IMR-90 (cell line): Measurements from ENCODE around the gene CRB1. TPM values are rescaled to one million over a fixed set of nuclear protein-coding genes. Genes with fewer than 3 reads are reported as not detected.

Source experiments
- ATAC-seq: fragments of 200-7000 bp; cut with Tn5 transposase; 2 replicates; pipeline ENCODE4 v1.9.1; 2020; ENCODE audit warnings: low read depth, mild to moderate bottlenecking, moderate library complexity
- BruUV-seq: library from RNA; stranded (reverse); fragments of 400-500 nt; replicated peaks from 2 replicates; lab custom pipeline; 2021; lab: Mats Ljungman, UMichigan
- CTCF ChIA-PET: fragments of 300-600 bp; formaldehyde crosslinking; extraction: SDS; loops from one replicate; lab custom pipeline; 2021; ENCODE audit warnings: antibody characterized with exemption; lab: Yijun Ruan, JAX
- POLR2A ChIA-PET: fragments of 300-600 bp; sonication (Branson Sonifier 250); formaldehyde crosslinking; loops from one replicate; lab custom pipeline; 2022; ENCODE audit warnings: antibody characterized with exemption; ENCODE audit not compliant: unreplicated experiment; lab: Charles Lee
- DNase-seq: peaks from one replicate; pipeline ENCODE4 v3.0.0; 2013
- H2AFZ ChIP-seq: replicated peaks from 2 replicates; pipeline ENCODE3; 2013; ENCODE audit warnings: low read length, mild to moderate bottlenecking; ENCODE audit not compliant: poor library complexity
- H2AK5ac ChIP-seq: 2 replicates; pipeline ENCODE4 v1.6.1; 2013; ENCODE audit warnings: low read depth, low read length, inconsistent platforms
- H2AK9ac ChIP-seq: replicated peaks from 2 replicates; pipeline ENCODE3; 2013; ENCODE audit warnings: mild to moderate bottlenecking, low read depth, low read length, moderate library complexity; ENCODE audit not compliant: poor library complexity
- H2BK120ac ChIP-seq: 2 replicates; pipeline ENCODE4 v1.6.1; 2013; ENCODE audit warnings: low read depth, low read length, inconsistent platforms
- H2BK15ac ChIP-seq: 3 replicates; pipeline ENCODE4 v1.6.1; 2013; ENCODE audit warnings: low read depth, low read length, inconsistent platforms
- H2BK20ac ChIP-seq: 2 replicates; pipeline ENCODE4 v1.6.1; 2013; ENCODE audit warnings: low read depth, mild to moderate bottlenecking, inconsistent platforms, low read length, moderate library complexity
- H2BK5ac ChIP-seq: 2 replicates; pipeline ENCODE4 v1.6.1; 2013; ENCODE audit warnings: mild to moderate bottlenecking, low read depth, low read length, inconsistent platforms; ENCODE audit not compliant: poor library complexity, severe bottlenecking
- H3K14ac ChIP-seq: replicated peaks from 2 replicates; pipeline ENCODE4 v1.6.1; 2013; ENCODE audit warnings: low read depth, low read length, inconsistent platforms
- H3K18ac ChIP-seq: 2 replicates; pipeline ENCODE4 v1.6.1; 2013; ENCODE audit warnings: low read depth, low read length, control low read depth
- H3K23ac ChIP-seq: 2 replicates; pipeline ENCODE4 v1.6.1; 2013; ENCODE audit warnings: low read depth, low read length, inconsistent platforms
- H3K27ac ChIP-seq: 2 replicates; pipeline ENCODE4 v1.5.1; 2013; ENCODE audit warnings: mild to moderate bottlenecking, control low read depth, low read length; ENCODE audit not compliant: insufficient read depth
- H3K27me3 ChIP-seq: 2 replicates; pipeline ENCODE4 v1.6.1; 2013; ENCODE audit warnings: low read length; ENCODE audit not compliant: control insufficient read depth, insufficient read depth
- H3K36me3 ChIP-seq: 2 replicates; pipeline ENCODE4 v1.6.1; 2013; ENCODE audit warnings: low read length, mixed read lengths; ENCODE audit not compliant: control insufficient read depth, insufficient read depth
- H3K4ac ChIP-seq: 2 replicates; pipeline ENCODE4 v1.6.1; 2013; ENCODE audit warnings: low read depth, low read length, inconsistent platforms
- H3K4me1 ChIP-seq: 2 replicates; pipeline ENCODE4 v1.6.1; 2013; ENCODE audit warnings: low read length, mixed read lengths; ENCODE audit not compliant: control insufficient read depth, insufficient read depth
- H3K4me2 ChIP-seq: 2 replicates; pipeline ENCODE4 v1.6.1; 2013; ENCODE audit warnings: low read depth, mild to moderate bottlenecking, control low read depth, low read length, moderate library complexity
- H3K4me3 ChIP-seq: 2 replicates; pipeline ENCODE4 v1.5.1; 2013; ENCODE audit warnings: low read depth, mild to moderate bottlenecking, control low read depth, low read length, moderate library complexity; ENCODE audit not compliant: insufficient read depth
- H3K56ac ChIP-seq: 2 replicates; pipeline ENCODE4 v1.6.1; 2013; ENCODE audit warnings: low read length, inconsistent platforms; ENCODE audit not compliant: insufficient read depth; ENCODE audit errors: extremely low read depth
- H3K79me1 ChIP-seq, 2 experiments: 2 replicates each; pipeline ENCODE4 v1.6.1; 2013; ENCODE audit warnings: low read length in 2 of 2, inconsistent platforms in 1 of 2, low read depth in 1 of 2
- H3K9ac ChIP-seq: 2 replicates; pipeline ENCODE4 v1.6.1; 2013; ENCODE audit warnings: low read depth, low read length, control low read depth
- H3K9me1 ChIP-seq: 2 replicates; pipeline ENCODE4 v1.6.1; 2013; ENCODE audit warnings: low read length, inconsistent platforms; ENCODE audit not compliant: insufficient read depth
- H3K9me3 ChIP-seq: 2 replicates; pipeline ENCODE4 v1.6.1; 2013; ENCODE audit warnings: low read length; ENCODE audit not compliant: control insufficient read depth, insufficient read depth
- H4K20me1 ChIP-seq: 2 replicates; pipeline ENCODE4 v1.6.1; 2013; ENCODE audit warnings: low read length, inconsistent platforms; ENCODE audit not compliant: insufficient read depth
- H4K5ac ChIP-seq: 2 replicates; pipeline ENCODE4 v1.6.1; 2013; ENCODE audit warnings: mild to moderate bottlenecking, low read depth, low read length, control low read depth
- H4K8ac ChIP-seq, 2 experiments: 2 replicates each; pipeline ENCODE4 v1.6.1; 2013; ENCODE audit warnings: low read depth in 2 of 2, low read length in 2 of 2, control low read depth in 1 of 2, inconsistent platforms in 1 of 2
- H4K91ac ChIP-seq: 2 replicates; pipeline ENCODE4 v1.6.1; 2013; ENCODE audit warnings: low read depth, low read length, inconsistent platforms; ENCODE audit not compliant: insufficient read depth
- BHLHE40 ChIP-seq: fragments of 150-350 bp; IDR thresholded peaks from 2 replicates; pipeline ENCODE4 v1.6.1; 2016; ENCODE audit warnings: mild to moderate bottlenecking, low read depth, low read length
- CEBPB ChIP-seq: IDR thresholded peaks from 2 replicates; pipeline ENCODE4 v1.6.1; 2012; ENCODE audit warnings: low read depth, low read length, improper control_type of control experiment
- CHD1 ChIP-seq: IDR thresholded peaks from 2 replicates; pipeline ENCODE4 v1.6.1; 2012; ENCODE audit warnings: low read depth, low read length, improper control_type of control experiment
- FOS ChIP-seq: fragments of 150-350 bp; IDR thresholded peaks from 2 replicates; pipeline ENCODE4 v1.6.1; 2016; ENCODE audit warnings: low read depth, low read length
- MAFK ChIP-seq: IDR thresholded peaks from 2 replicates; pipeline ENCODE4 v1.6.1; 2012; ENCODE audit warnings: low read depth, low read length, improper control_type of control experiment
- MAZ ChIP-seq: IDR thresholded peaks from 2 replicates; pipeline ENCODE4 v1.6.1; 2012; ENCODE audit warnings: low read depth, mild to moderate bottlenecking, low read length, improper control_type of control experiment, moderate library complexity, borderline replicate concordance
- MXI1 ChIP-seq: IDR thresholded peaks from 2 replicates; pipeline ENCODE4 v1.6.1; 2012; ENCODE audit warnings: low read depth, mild to moderate bottlenecking, low read length, moderate library complexity, borderline replicate concordance
- NFE2L2 ChIP-seq: fragments of 150-350 bp; IDR thresholded peaks from 2 replicates; pipeline ENCODE4 v1.6.1; 2016; ENCODE audit warnings: low read depth, mild to moderate bottlenecking, low read length
- POLR2A ChIP-seq: IDR thresholded peaks from 2 replicates; pipeline ENCODE4 v1.6.1; 2012; ENCODE audit warnings: mild to moderate bottlenecking, low read depth, low read length
- RAD21 ChIP-seq: IDR thresholded peaks from 2 replicates; pipeline ENCODE4 v1.6.1; 2012; ENCODE audit warnings: low read length, improper control_type of control experiment
- RCOR1 ChIP-seq: IDR thresholded peaks from 2 replicates; pipeline ENCODE4 v1.6.1; 2012; ENCODE audit warnings: mild to moderate bottlenecking, low read length, improper control_type of control experiment; ENCODE audit not compliant: insufficient replicate concordance
- RFX5 ChIP-seq: IDR thresholded peaks from 2 replicates; pipeline ENCODE4 v1.8.0; 2012; ENCODE audit warnings: low read depth, mild to moderate bottlenecking, low read length, moderate library complexity
- SMC3 ChIP-seq: fragments of 150-350 bp; IDR thresholded peaks from 2 replicates; pipeline ENCODE4 v1.6.1; 2016; ENCODE audit warnings: low read depth, mild to moderate bottlenecking, antibody characterized with exemption, low read length, moderate library complexity
- WGBS, 2 experiments: methylation state at CpG; one replicate each; pipeline versions ENCODE4 v1.1.5 to v1.1.7; 2013; ENCODE audit warnings: missing lambda C conversion rate in 2 of 2; ENCODE audit not compliant: insufficient read length in 1 of 2; ENCODE audit errors: extremely low coverage in 2 of 2; 5-methylcytosine and 5-hydroxymethylcytosine counted together
- dilution Hi-C: fragments of 300-500 bp; cut with HindIII; formaldehyde crosslinking; loops from one replicate; pipeline ENCODE4 v1.14.3; 2018; ENCODE audit warnings: low sequenced_read_pairs; ENCODE audit not compliant: unreplicated experiment
- in situ Hi-C: fragments of 300-500 bp; cut with MboI; formaldehyde crosslinking; loops from 3 replicates; pipeline ENCODE4 v1.14.3; 2019; ENCODE audit warnings: low sequenced_read_pairs, inconsistent platforms, mixed read lengths
- intact Hi-C: fragments of 100-400 bp; cut with micrococcal nuclease; formaldehyde crosslinking; loops from 2 replicates; pipeline ENCODE4 v1.10.0; 2022
- polyA plus RNA-seq, 3 experiments: library from polyadenylated mRNA; depleted of rRNA; stranded (reverse); fragments of >200 nt; gene quantifications; 2 replicates each; pipeline ENCODE4 v1.2.3, GENCODE V29; 2012; ENCODE audit warnings: low replicate concordance in 1 of 3
- total RNA-seq: library from RNA; depleted of rRNA; stranded (reverse); fragments of >200 nt; gene quantifications from 2 replicates; pipeline ENCODE4 v1.2.3, GENCODE V29; 2012
- TF ChIP-seq, protein P1 (sequence below): fragments of 150-350 bp; IDR thresholded peaks from 2 replicates; pipeline ENCODE4 v1.6.1; 2017; ENCODE audit warnings: mild to moderate bottlenecking, antibody characterized with exemption, low read length, low read depth
- TF ChIP-seq, protein P2 (sequence below): conservative IDR thresholded peaks from 2 replicates; pipeline ENCODE4 v1.5.1; 2012; ENCODE audit warnings: mild to moderate bottlenecking, low read depth, low read length, improper control_type of control experiment
- TF ChIP-seq, protein P3 (sequence below): fragments of 150-350 bp; IDR thresholded peaks from 2 replicates; pipeline ENCODE4 v1.6.1; 2016; ENCODE audit warnings: low read depth, mild to moderate bottlenecking, low read length, moderate library complexity, borderline replicate concordance

CRB1 gene
- total and polyA plus RNA-seq, 2 of the 4 experiments (the other 2 are of a cell fraction) = not detected

DNA sequence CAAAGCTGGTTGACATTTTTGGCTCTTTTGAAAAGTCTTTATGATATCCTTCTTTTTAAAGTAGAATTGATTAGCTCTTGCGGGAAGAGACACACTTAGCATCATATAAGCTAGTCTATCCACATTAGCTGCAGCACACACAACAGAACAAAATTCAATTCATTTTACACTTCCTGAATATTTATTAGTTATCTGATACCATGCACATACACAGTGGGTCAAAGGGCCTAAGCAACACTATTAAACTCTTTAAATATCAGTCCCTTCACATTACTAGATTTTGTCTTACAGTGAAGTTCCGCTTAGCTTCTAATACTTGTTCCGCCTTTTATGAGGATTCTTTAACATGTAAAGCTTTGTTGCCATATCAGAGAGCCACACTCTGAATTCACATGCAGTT lies 169.5 kb downstream of the CRB1 start:
- ATAC-seq = no peak
- H3K14ac ChIP-seq = no peak overlapping the region
- no peaks in the 10 kb centered on the region for H3K79me1 ChIP-seq
- H3K23ac ChIP-seq = no peak overlapping the region
- no peak overlapping the region for H3K9ac ChIP-seq
- H2AK5ac ChIP-seq = no peak overlapping the region
- H2BK20ac ChIP-seq = no peak overlapping the region
- no peak overlapping the region for H3K27ac ChIP-seq
- H2AFZ ChIP-seq = no peak overlapping the region
- no peak overlapping the region for H4K5ac ChIP-seq
- no peak overlapping the region for H2BK120ac ChIP-seq
- no peaks in the 10 kb centered on the region for H3K36me3 ChIP-seq
- no peaks in the 10 kb centered on the region for H3K9me1 ChIP-seq
- H3K4me3 ChIP-seq = no peak overlapping the region
- H2BK5ac ChIP-seq = no peak overlapping the region
- H3K18ac ChIP-seq = no peak overlapping the region
- no peak overlapping the region for H4K91ac ChIP-seq
- no peaks in the 10 kb centered on the region for H3K27me3 ChIP-seq
- no peak for DNase-seq
- H3K4ac ChIP-seq = no peak overlapping the region
- no peak overlapping the region for H3K4me2 ChIP-seq
- ChIA-PET CTCF (no interaction called here), POLR2A (no interaction called here)
- H3K56ac ChIP-seq = no peak overlapping the region
- no peaks in the 10 kb centered on the region for H4K20me1 ChIP-seq
- in situ Hi-C loops (no loop called here), dilution Hi-C loops (no loop called here), intact Hi-C loops (no loop called here)
- no peak overlapping the region for H2BK15ac ChIP-seq
- WGBS, 2 experiments = no CpG with 5 or more reads among the region's 3 CpGs
- no peak overlapping the region for H2AK9ac ChIP-seq
- H4K8ac ChIP-seq = no peak overlapping the region
- TF ChIP-seq RAD21 (no peak), MXI1 (no peak), NFE2L2 (no peak), SMC3 (no peak), FOS (no peak), POLR2A (no peak), RCOR1 (no peak), MAZ (no peak), CEBPB (no peak), CHD1 (no peak), MAFK (no peak), RFX5 (no peak), BHLHE40 (no peak)
- TF ChIP-seq, protein P1, sequence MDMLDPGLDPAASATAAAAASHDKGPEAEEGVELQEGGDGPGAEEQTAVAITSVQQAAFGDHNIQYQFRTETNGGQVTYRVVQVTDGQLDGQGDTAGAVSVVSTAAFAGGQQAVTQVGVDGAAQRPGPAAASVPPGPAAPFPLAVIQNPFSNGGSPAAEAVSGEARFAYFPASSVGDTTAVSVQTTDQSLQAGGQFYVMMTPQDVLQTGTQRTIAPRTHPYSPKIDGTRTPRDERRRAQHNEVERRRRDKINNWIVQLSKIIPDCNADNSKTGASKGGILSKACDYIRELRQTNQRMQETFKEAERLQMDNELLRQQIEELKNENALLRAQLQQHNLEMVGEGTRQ = no peak
- TF ChIP-seq, protein P2, sequence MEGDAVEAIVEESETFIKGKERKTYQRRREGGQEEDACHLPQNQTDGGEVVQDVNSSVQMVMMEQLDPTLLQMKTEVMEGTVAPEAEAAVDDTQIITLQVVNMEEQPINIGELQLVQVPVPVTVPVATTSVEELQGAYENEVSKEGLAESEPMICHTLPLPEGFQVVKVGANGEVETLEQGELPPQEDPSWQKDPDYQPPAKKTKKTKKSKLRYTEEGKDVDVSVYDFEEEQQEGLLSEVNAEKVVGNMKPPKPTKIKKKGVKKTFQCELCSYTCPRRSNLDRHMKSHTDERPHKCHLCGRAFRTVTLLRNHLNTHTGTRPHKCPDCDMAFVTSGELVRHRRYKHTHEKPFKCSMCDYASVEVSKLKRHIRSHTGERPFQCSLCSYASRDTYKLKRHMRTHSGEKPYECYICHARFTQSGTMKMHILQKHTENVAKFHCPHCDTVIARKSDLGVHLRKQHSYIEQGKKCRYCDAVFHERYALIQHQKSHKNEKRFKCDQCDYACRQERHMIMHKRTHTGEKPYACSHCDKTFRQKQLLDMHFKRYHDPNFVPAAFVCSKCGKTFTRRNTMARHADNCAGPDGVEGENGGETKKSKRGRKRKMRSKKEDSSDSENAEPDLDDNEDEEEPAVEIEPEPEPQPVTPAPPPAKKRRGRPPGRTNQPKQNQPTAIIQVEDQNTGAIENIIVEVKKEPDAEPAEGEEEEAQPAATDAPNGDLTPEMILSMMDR = no peak
- TF ChIP-seq, protein P3, sequence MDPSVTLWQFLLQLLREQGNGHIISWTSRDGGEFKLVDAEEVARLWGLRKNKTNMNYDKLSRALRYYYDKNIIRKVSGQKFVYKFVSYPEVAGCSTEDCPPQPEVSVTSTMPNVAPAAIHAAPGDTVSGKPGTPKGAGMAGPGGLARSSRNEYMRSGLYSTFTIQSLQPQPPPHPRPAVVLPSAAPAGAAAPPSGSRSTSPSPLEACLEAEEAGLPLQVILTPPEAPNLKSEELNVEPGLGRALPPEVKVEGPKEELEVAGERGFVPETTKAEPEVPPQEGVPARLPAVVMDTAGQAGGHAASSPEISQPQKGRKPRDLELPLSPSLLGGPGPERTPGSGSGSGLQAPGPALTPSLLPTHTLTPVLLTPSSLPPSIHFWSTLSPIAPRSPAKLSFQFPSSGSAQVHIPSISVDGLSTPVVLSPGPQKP = no peak
- peaks cover 2% of the 10 kb centered on the region; the same call in 1 of the 2 replicates for H3K4me1 ChIP-seq
- H3K9me3 ChIP-seq = no peaks in the 10 kb centered on the region
- BruUV-seq = no TSS peak
